Liver (tissue), 9 donors: ENCODE data around the gene KCNE3. TPM values are rescaled to one million over a fixed set of nuclear protein-coding genes. Genes with fewer than 3 reads are reported as not detected.

Source experiments
- DNase-seq: peaks from one replicate; pipeline ENCODE4 v3.0.0-alpha.2; 2017; ENCODE audit warnings: low spot score
- H3K27ac ChIP-seq, 2 donors: one replicate each; pipeline ENCODE4 v1.7.0; 2013; ENCODE audit warnings: inconsistent platforms in 2 of 2, low read length in 2 of 2, control low read depth in 1 of 2, low read depth in 1 of 2, mild to moderate bottlenecking in 1 of 2
- H3K27me3 ChIP-seq, 4 donors: one replicate each; pipeline versions ENCODE4 v1.6.1 to v1.7.0; 2013; ENCODE audit warnings: low read length in 3 of 4, inconsistent platforms in 1 of 4, mild to moderate bottlenecking in 1 of 4, moderate library complexity in 1 of 4; ENCODE audit not compliant: control insufficient read depth in 4 of 4, insufficient read depth in 4 of 4
- H3K36me3 ChIP-seq, 4 donors: one replicate each; pipeline versions ENCODE4 v1.6.1 to v1.7.0; 2013; ENCODE audit warnings: low read length in 3 of 4, mild to moderate bottlenecking in 3 of 4, low read depth in 1 of 4, moderate library complexity in 1 of 4; ENCODE audit not compliant: control insufficient read depth in 4 of 4, insufficient read depth in 3 of 4
- H3K4me1 ChIP-seq, 4 donors: one replicate each; pipeline versions ENCODE4 v1.6.1 to v1.7.0; 2013; ENCODE audit warnings: low read length in 3 of 4, mild to moderate bottlenecking in 3 of 4, moderate library complexity in 1 of 4; ENCODE audit not compliant: control insufficient read depth in 4 of 4, insufficient read depth in 4 of 4
- H3K4me3 ChIP-seq, 3 donors: one replicate each; pipeline versions ENCODE4 v1.6.1 to v1.7.0; 2013; ENCODE audit warnings: low read length in 3 of 3, control low read depth in 1 of 3, low read depth in 1 of 3, mild to moderate bottlenecking in 1 of 3
- H3K9ac ChIP-seq, 2 donors: one replicate each; pipeline ENCODE4 v1.7.0; 2013; ENCODE audit warnings: low read length in 2 of 2, mild to moderate bottlenecking in 2 of 2, moderate library complexity in 2 of 2, control low read depth in 1 of 2, low read depth in 1 of 2
- H3K9me3 ChIP-seq, 4 donors: one replicate each; pipeline versions ENCODE4 v1.6.1 to v1.7.0; 2013; ENCODE audit warnings: low read length in 3 of 4; ENCODE audit not compliant: control insufficient read depth in 4 of 4
- ATF3 ChIP-seq: IDR thresholded peaks from 2 replicates; pipeline ENCODE4 v1.6.1; 2016; ENCODE audit warnings: antibody characterized with exemption
- CTCF ChIP-seq: fragments of 150-350 bp; IDR thresholded peaks from 2 replicates; pipeline ENCODE4 v1.5.1; 2017; ENCODE audit warnings: improper control_type of control experiment, low read depth, low read length; ENCODE audit not compliant: missing input control
- EGR1 ChIP-seq, 2 donors: IDR thresholded peaks; 2 replicates each; pipeline ENCODE4 v1.6.1; 2016 to 2018; ENCODE audit warnings: antibody characterized with exemption in 2 of 2, low read depth in 2 of 2
- FOXA1 ChIP-seq: IDR thresholded peaks from 2 replicates; pipeline ENCODE4 v1.6.1; 2016; ENCODE audit warnings: antibody characterized with exemption
- FOXA2 ChIP-seq: IDR thresholded peaks from 2 replicates; pipeline ENCODE4 v1.6.1; 2016; ENCODE audit warnings: antibody characterized with exemption
- GABPA ChIP-seq, 2 donors: IDR thresholded peaks in 1 of 2; conservative IDR thresholded peaks in 1 of 2; 2 replicates each; pipeline ENCODE4 v1.6.1; 2016; ENCODE audit warnings: antibody characterized with exemption in 2 of 2, mild to moderate bottlenecking in 1 of 2, moderate library complexity in 1 of 2
- HNF4A ChIP-seq, 2 donors: conservative IDR thresholded peaks; 2 replicates each; pipeline ENCODE4 v1.6.1; 2016; ENCODE audit warnings: antibody characterized with exemption in 2 of 2, mild to moderate bottlenecking in 2 of 2
- HNF4G ChIP-seq: IDR thresholded peaks from 2 replicates; pipeline ENCODE4 v1.6.1; 2016; ENCODE audit warnings: antibody characterized with exemption
- JUND ChIP-seq, 2 donors: IDR thresholded peaks; 2 replicates each; pipeline ENCODE4 v1.6.1; 2016; ENCODE audit warnings: antibody characterized with exemption in 2 of 2
- MAX ChIP-seq: IDR thresholded peaks from 2 replicates; pipeline ENCODE4 v1.6.1; 2016; ENCODE audit warnings: antibody characterized with exemption
- NR2F2 ChIP-seq: IDR thresholded peaks from 2 replicates; pipeline ENCODE4 v1.6.1; 2016; ENCODE audit warnings: antibody characterized with exemption
- RXRA ChIP-seq, 2 donors: IDR thresholded peaks; 2 replicates each; pipeline ENCODE4 v1.6.1; 2017 to 2018; ENCODE audit warnings: antibody characterized with exemption in 2 of 2, mild to moderate bottlenecking in 1 of 2
- SP1 ChIP-seq: IDR thresholded peaks from 2 replicates; pipeline ENCODE4 v1.6.1; 2018; ENCODE audit warnings: antibody characterized with exemption, mild to moderate bottlenecking
- YY1 ChIP-seq: IDR thresholded peaks from 2 replicates; pipeline ENCODE4 v1.6.1; 2016; ENCODE audit warnings: antibody characterized with exemption, mild to moderate bottlenecking
- WGBS: extraction: QIAGEN DNeasy Blood & Tissue Kit; methylation state at CpG from one replicate; pipeline ENCODE4 v1.1.7; 2013; 5-methylcytosine and 5-hydroxymethylcytosine counted together
- polyA plus RNA-seq, 2 donors: library from polyadenylated mRNA; stranded (reverse) in 1 of 2; unstranded in 1 of 2; fragments of 200-250 nt in 1 of 2; fragments of >200 nt in 1 of 2; fragmentation: Nextera tagmentation in 1 of 2; extraction: Ambion mirVana in 1 of 2; gene quantifications; one replicate each; pipeline versions ENCODE4 v1.2.1 to v1.2.3, GENCODE V29; 2013 to 2015
- total RNA-seq, 2 donors: library from RNA; depleted of rRNA; stranded (reverse); fragments of >200 nt; gene quantifications; one replicate each; pipeline ENCODE4 v1.2.3, GENCODE V29; 2014
- TF ChIP-seq, protein P1 (sequence below): IDR thresholded peaks from 2 replicates; pipeline ENCODE4 v1.6.1; 2016; ENCODE audit warnings: antibody characterized with exemption
- donor health status: healthy.
- donor health status: healthy.
- donor health status: healthy.
- donor health status: healthy.
- donor health status: healthy.

KCNE3 gene
- total and polyA plus RNA-seq, 4 donors: 1.4 to 22.9 (median 3.8) TPM

GRCh38 chr11:74443071-74443864 is 24.1 kb downstream of the KCNE3 start (continued):
- TF ChIP-seq JUND (IDR thresholded peaks at IDR 0.05): no peak
- no peak for TF ChIP-seq NR2F2
- no peak for TF ChIP-seq GABPA (IDR thresholded peaks at IDR 0.05 in 1 of 2, conservative IDR thresholded peaks at IDR 0.05 in 1 of 2)
- TF ChIP-seq MAX: no peak

DNA sequence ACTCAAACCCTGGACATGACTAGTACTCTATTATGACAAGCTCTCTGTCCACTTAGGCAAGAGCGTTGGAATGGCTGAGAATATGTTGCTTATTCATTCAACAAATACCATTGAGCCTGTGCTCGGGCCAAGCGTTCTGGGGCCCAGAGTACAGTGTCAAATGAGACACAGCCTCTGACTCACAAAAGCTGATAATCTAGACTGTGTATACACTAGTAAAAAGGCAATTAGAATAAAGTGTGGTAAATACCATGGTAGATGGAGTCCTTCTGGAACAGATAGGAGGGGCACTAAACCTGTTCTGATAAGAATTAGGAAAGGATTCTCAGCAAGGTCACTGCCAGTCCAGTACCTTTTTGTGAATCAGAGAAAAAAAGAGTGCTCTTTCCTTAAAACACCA is 24.7 kb downstream of the KCNE3 start:
- H3K9me3 ChIP-seq: no peaks in the 10 kb centered on the region
- no peak for DNase-seq
- no peak for TF ChIP-seq ATF3
- TF ChIP-seq HNF4A (conservative IDR thresholded peaks at IDR 0.05): no peak
- TF ChIP-seq HNF4G: no peak
- no peak for TF ChIP-seq RXRA (IDR thresholded peaks at IDR 0.05)
- no peak for TF ChIP-seq SP1
- no peak for TF ChIP-seq FOXA2
- TF ChIP-seq MAX: no peak
- TF ChIP-seq, protein P1, sequence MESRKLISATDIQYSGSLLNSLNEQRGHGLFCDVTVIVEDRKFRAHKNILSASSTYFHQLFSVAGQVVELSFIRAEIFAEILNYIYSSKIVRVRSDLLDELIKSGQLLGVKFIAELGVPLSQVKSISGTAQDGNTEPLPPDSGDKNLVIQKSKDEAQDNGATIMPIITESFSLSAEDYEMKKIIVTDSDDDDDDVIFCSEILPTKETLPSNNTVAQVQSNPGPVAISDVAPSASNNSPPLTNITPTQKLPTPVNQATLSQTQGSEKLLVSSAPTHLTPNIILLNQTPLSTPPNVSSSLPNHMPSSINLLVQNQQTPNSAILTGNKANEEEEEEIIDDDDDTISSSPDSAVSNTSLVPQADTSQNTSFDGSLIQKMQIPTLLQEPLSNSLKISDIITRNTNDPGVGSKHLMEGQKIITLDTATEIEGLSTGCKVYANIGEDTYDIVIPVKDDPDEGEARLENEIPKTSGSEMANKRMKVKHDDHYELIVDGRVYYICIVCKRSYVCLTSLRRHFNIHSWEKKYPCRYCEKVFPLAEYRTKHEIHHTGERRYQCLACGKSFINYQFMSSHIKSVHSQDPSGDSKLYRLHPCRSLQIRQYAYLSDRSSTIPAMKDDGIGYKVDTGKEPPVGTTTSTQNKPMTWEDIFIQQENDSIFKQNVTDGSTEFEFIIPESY: no peak
- peaks cover 0 to 6% (median 0%) of the 10 kb centered on the region in 4 donors for H3K4me1 ChIP-seq
- H3K36me3 ChIP-seq: no peaks in the 10 kb centered on the region
- 81% methylated on average over 3 of the region's 3 CpGs for WGBS
- no peak overlapping the region for H3K27ac ChIP-seq
- no peak overlapping the region for H3K9ac ChIP-seq
- no peaks in the 10 kb centered on the region for H3K27me3 ChIP-seq
- H3K4me3 ChIP-seq: no peak overlapping the region

DNA sequence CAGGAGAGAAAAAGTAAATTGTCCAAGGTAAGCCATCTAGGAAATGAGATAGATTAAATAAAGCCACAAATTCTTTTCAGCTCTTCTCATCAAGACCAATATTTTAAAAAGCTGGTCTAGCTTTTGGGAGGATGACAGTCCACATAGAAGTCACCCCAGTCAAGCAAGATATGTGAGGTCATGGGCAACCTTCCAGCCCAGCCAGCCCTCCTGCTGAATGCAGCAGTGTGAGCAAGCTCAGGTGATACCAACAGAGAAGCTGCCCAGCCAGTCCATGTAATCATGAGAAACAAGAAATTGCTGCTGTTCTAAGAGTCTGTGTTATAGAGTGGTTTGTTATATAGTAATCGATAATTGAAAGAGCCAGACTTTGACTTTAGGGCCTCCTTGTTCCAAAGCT is 28.7 kb downstream of the KCNE3 start:
- no peak for TF ChIP-seq RXRA (IDR thresholded peaks at IDR 0.05)
- no peak for TF ChIP-seq GABPA (IDR thresholded peaks at IDR 0.05 in 1 of 2, conservative IDR thresholded peaks at IDR 0.05 in 1 of 2)
- no peak for TF ChIP-seq CTCF
- no peak for TF ChIP-seq JUND (IDR thresholded peaks at IDR 0.05)
- TF ChIP-seq, protein P1: no peak
- no peak for TF ChIP-seq NR2F2
- TF ChIP-seq HNF4A (conservative IDR thresholded peaks at IDR 0.05): no peak
- no peak for TF ChIP-seq EGR1 (IDR thresholded peaks at IDR 0.05; ENCODE audit: low read depth in 2 of 2)
- TF ChIP-seq YY1: no peak
- no peak for TF ChIP-seq ATF3
- TF ChIP-seq SP1: no peak
- TF ChIP-seq HNF4G: no peak
- TF ChIP-seq FOXA1: no peak
- 96% methylated on average over 1 of the region's 1 CpG for WGBS
- Histone ChIP-seq H3K4me3 (no peak overlapping the region), H3K4me1 (peaks cover 0 to 6% (median 0%) of the 10 kb centered on the region in 4 donors), H3K9ac (no peak overlapping the region), H3K9me3 (no peaks in the 10 kb centered on the region), H3K27me3 (no peaks in the 10 kb centered on the region), H3K36me3 (no peaks in the 10 kb centered on the region), H3K27ac (no peak overlapping the region)
- DNase-seq: no peak
